Activated T-cell treated with anti-CD3 and anti-CD28 coated beads for 24 hours (primary cell): ENCODE measurements around the gene SSTR3.
A peak's percentile ranks its signal among the peaks of the same experiment; 100 is the strongest.

ENCODE experiments used
- DNase-seq: peaks from one replicate; pipeline ENCODE4 v3.0.0-alpha.2; 2020; ENCODE audit warnings: low read depth

SSTR3 gene

GRCh38 chr22:37229012-37229804 is 16.9 kb upstream of the SSTR3 start:
- no peak for DNase-seq

GRCh38 chr22:37228106-37229011 is 16.1 kb upstream of the SSTR3 start:
- no peak for DNase-seq

- no peak for DNase-seq
These were observed 14.2 kb upstream of the SSTR3 start for GRCh38 chr22:37226514-37226913.

GRCh38 chr22:37226087-37226486 is 13.8 kb upstream of the SSTR3 start:
- DNase-seq: no peak

GRCh38 chr22:37225481-37225880 is 13.2 kb upstream of the SSTR3 start:
- DNase-seq: no peak

GRCh38 chr22:37224757-37225420 is 12.6 kb upstream of the SSTR3 start:
- DNase-seq: no peak

- no peak for DNase-seq
These were observed 11.8 kb upstream of the SSTR3 start for GRCh38 chr22:37223965-37224551.

- no peak for DNase-seq
These were observed 10.2 kb upstream of the SSTR3 start for GRCh38 chr22:37222440-37222971.

GRCh38 chr22:37221424-37222333 is 9.4 kb upstream of the SSTR3 start:
- DNase-seq: no peak

- no peak for DNase-seq
These were observed 8.3 kb upstream of the SSTR3 start for GRCh38 chr22:37220543-37220981.

GRCh38 chr22:37219533-37219932 is 7.3 kb upstream of the SSTR3 start:
- no peak for DNase-seq

GRCh38 chr22:37218771-37219411 is 6.6 kb upstream of the SSTR3 start:
- peak; percentile 70 for DNase-seq

GRCh38 chr22:37218399-37218770 is 6.1 kb upstream of the SSTR3 start:
- DNase-seq: no peak

GRCh38 chr22:37215890-37216289 is 3.6 kb upstream of the SSTR3 start:
- no peak for DNase-seq

- DNase-seq: no peak
These were observed 2.4 kb upstream of the SSTR3 start for GRCh38 chr22:37214731-37215030.

- DNase-seq: no peak
These were observed 1.9 kb upstream of the SSTR3 start for GRCh38 chr22:37213941-37214730.

- no peak for DNase-seq
These were observed 1.1 kb upstream of the SSTR3 start for GRCh38 chr22:37213218-37213855.

GRCh38 chr22:37211866-37212173 is 457 bp downstream of the SSTR3 start:
- DNase-seq: no peak

- DNase-seq: no peak
These were observed 1.0 kb downstream of the SSTR3 start for GRCh38 chr22:37211075-37211865.
